ENCODE results near the gene DDIAS.
"Not testable (repeated sequence)": the region's sequence is repeated elsewhere in the genome, so short reads cannot be mapped to it uniquely, and the experiment has no call there.

DNA sequence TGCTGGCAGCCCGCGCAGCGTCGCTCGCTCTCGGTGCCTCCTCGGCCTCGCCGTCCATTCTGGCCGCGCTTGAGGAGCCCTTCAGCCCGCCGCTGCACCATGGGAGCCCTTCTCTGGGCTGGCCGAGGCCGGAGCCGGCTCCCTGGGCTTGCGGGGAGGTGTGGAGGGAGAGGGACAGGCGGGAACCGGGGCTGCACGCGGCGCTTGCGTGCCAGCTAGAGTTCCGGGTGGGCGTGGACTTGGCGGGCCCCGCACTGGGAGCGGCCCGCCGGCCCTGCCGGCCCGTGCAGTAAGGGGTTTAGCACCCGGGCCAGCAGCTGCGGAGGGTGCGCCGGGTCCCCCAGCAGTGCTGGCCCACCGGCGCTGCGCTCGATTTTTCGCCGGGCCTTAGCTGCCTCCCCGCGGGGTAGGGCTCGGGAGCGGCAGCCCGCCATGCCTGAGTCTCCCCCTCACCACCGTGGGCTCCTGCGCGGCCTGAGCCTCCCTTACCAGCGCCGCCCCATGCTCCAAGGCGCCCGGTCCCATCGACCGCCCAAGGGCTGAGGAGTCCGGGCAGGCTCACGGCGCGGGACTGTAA is 69.1 kb downstream of the DDIAS start:
- not testable (repeated sequence) for TF ChIP-seq CTCF (conservative IDR thresholded peaks at IDR 0.05); EZH2 (IDR thresholded peaks at IDR 0.05; ENCODE audit: low read depth)

All from PC-9 (cell line).